Measurements from ENCODE around the gene PLLP. TPM values are rescaled to one million over a fixed set of nuclear protein-coding genes. Genes with fewer than 3 reads are reported as not detected.

PLLP gene
- total RNA-seq, 2 experiments from 2014 or later = 0.22 TPM; not detected in 1

GRCh38 chr16:57316390-57317017 lies 32.0 kb upstream of the PLLP start:
- H3K79me2 ChIP-seq (ENCODE audit: insufficient read depth, low read depth, low read length) = no peaks in the 10 kb centered on the region
- CTCF ChIA-PET (ENCODE audit: unreplicated experiment) = no interaction called here
- H3K4me2 ChIP-seq (ENCODE audit: low read length) = no peak overlapping the region
- H2AFZ ChIP-seq (ENCODE audit: low read length) = no peak overlapping the region
- H4K20me1 ChIP-seq (ENCODE audit: insufficient read depth, low read length) = no peaks in the 10 kb centered on the region
- TF ChIP-seq EZH2phosphoT487 (IDR thresholded peaks at IDR 0.05; ENCODE audit: borderline replicate concordance, low read depth, low read length) = no peak
- TF ChIP-seq, protein P1, sequence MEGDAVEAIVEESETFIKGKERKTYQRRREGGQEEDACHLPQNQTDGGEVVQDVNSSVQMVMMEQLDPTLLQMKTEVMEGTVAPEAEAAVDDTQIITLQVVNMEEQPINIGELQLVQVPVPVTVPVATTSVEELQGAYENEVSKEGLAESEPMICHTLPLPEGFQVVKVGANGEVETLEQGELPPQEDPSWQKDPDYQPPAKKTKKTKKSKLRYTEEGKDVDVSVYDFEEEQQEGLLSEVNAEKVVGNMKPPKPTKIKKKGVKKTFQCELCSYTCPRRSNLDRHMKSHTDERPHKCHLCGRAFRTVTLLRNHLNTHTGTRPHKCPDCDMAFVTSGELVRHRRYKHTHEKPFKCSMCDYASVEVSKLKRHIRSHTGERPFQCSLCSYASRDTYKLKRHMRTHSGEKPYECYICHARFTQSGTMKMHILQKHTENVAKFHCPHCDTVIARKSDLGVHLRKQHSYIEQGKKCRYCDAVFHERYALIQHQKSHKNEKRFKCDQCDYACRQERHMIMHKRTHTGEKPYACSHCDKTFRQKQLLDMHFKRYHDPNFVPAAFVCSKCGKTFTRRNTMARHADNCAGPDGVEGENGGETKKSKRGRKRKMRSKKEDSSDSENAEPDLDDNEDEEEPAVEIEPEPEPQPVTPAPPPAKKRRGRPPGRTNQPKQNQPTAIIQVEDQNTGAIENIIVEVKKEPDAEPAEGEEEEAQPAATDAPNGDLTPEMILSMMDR (conservative IDR thresholded peaks at IDR 0.05; ENCODE audit: low read length) = no peak
- POLR2A ChIA-PET = no interaction called here
- no peak overlapping the region for H3K4me3 ChIP-seq (ENCODE audit: low read depth, low read length, poor library complexity, severe bottlenecking)
- no peaks in the 10 kb centered on the region for H3K9me3 ChIP-seq (ENCODE audit: low read length)
- H3K36me3 ChIP-seq (ENCODE audit: insufficient read depth, low read length) = no peaks in the 10 kb centered on the region
- DNase-seq (ENCODE audit: low spot score) = no peak
- intact Hi-C loops (cut with micrococcal nuclease; ENCODE audit: unreplicated experiment) = no loop called here
- H3K9me2 ChIP-seq (ENCODE audit: insufficient read depth, low read length) = no peaks in the 10 kb centered on the region
- no TSS peak for BruUV-seq (replicated peaks)
- peaks cover 7% of the 10 kb centered on the region for H3K4me1 ChIP-seq (ENCODE audit: insufficient read depth, low read length, poor library complexity, severe bottlenecking)
- no peak overlapping the region for H3K27ac ChIP-seq (ENCODE audit: low read depth, low read length, poor library complexity, severe bottlenecking)

DNA sequence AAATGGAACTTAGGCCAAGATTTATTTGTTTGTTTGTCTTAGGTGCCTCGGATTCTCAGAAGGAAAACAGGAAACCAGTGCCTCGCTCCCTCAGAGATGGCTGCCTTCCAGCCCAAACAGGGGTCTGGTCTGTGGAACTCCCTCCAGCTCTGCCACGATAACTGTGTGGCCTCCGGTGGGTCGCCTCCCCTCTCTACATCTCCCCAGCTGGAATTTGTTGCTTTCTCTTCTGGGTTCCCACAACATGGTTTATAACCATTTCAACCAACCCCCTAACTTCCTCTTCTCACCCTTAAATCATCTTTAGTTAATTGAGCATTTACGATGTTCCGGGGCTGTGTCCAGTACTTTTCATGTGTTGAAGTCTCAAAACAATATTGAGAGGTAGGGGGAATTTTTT lies 30.9 kb upstream of the PLLP start:
- TF ChIP-seq, protein P1 (conservative IDR thresholded peaks at IDR 0.05; ENCODE audit: low read length) = no peak
- no peak for TF ChIP-seq EZH2phosphoT487 (IDR thresholded peaks at IDR 0.05; ENCODE audit: borderline replicate concordance, low read depth, low read length)
- CTCF ChIA-PET (ENCODE audit: unreplicated experiment) = no interaction called here
- intact Hi-C loops (cut with micrococcal nuclease; ENCODE audit: unreplicated experiment) = no loop called here
- H3K4me3 ChIP-seq (ENCODE audit: low read depth, low read length, poor library complexity, severe bottlenecking) = no peak overlapping the region
- no peaks in the 10 kb centered on the region for H3K9me3 ChIP-seq (ENCODE audit: low read length)
- no peak overlapping the region for H2AFZ ChIP-seq (ENCODE audit: low read length)
- POLR2A ChIA-PET = interaction anchor here (0.7 kb wide), 1 partner anchor 24 kb away, joined by 5 read pairs; no protein-coding TSS in a partner anchor
- DNase-seq (ENCODE audit: low spot score) = no peak
- no peaks in the 10 kb centered on the region for H4K20me1 ChIP-seq (ENCODE audit: insufficient read depth, low read length)
- H3K36me3 ChIP-seq (ENCODE audit: insufficient read depth, low read length) = no peaks in the 10 kb centered on the region
- no peaks in the 10 kb centered on the region for H3K79me2 ChIP-seq (ENCODE audit: insufficient read depth, low read depth, low read length)
- H3K9me2 ChIP-seq (ENCODE audit: insufficient read depth, low read length) = no peaks in the 10 kb centered on the region
- H3K4me2 ChIP-seq (ENCODE audit: low read length) = no peak overlapping the region
- no peak overlapping the region for H3K27ac ChIP-seq (ENCODE audit: low read depth, low read length, poor library complexity, severe bottlenecking)
- H3K4me1 ChIP-seq (ENCODE audit: insufficient read depth, low read length, poor library complexity, severe bottlenecking) = peaks cover 7% of the 10 kb centered on the region
- no TSS peak for BruUV-seq (replicated peaks)

DNA sequence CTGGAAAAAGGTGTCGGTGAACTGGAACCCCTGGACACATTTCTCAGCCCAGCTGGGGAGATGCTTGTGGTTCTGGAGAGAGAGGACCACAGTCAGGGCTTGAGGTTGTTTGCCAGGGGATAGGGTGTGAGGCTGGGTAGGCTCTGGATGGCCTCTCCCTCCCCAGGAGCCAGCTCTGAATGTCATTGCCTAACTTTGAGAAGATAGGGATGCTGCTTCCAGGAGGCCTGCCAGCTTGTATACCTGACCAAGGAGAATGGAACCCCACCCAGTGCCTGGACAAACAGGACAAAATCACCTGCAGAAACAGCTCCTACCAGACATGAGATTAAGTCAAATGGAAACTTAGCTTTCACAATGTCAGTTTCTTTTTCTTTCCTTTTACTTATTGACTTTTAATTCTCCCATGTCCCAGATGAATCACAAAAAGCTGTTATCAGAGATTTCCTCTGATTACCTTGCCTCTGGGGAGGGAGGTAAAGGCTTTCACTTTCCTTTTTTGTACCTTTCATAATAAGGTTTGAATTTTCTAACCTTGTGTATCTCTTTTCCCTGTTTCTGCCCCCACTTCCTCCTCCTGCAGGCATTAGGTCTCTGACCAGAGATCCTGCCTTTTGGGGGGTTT lies 29.8 kb upstream of the PLLP start:
- no peaks in the 10 kb centered on the region for H4K20me1 ChIP-seq (ENCODE audit: insufficient read depth, low read length)
- TF ChIP-seq, protein P1 (conservative IDR thresholded peaks at IDR 0.05; ENCODE audit: low read length) = no peak
- TF ChIP-seq EZH2phosphoT487 (IDR thresholded peaks at IDR 0.05; ENCODE audit: borderline replicate concordance, low read depth, low read length) = no peak
- ChIA-PET CTCF (ENCODE audit: unreplicated experiment) (no interaction called here), POLR2A (interaction anchor here (0.6 kb wide), 2 partner anchors 10 to 894 kb away, joined by 3 to 5 read pairs; no protein-coding TSS in a partner anchor)
- no TSS peak for BruUV-seq (replicated peaks)
- intact Hi-C loops (cut with micrococcal nuclease; ENCODE audit: unreplicated experiment) = no loop called here
- H3K9me3 ChIP-seq (ENCODE audit: low read length) = no peaks in the 10 kb centered on the region
- no peak overlapping the region for H2AFZ ChIP-seq (ENCODE audit: low read length)
- no peaks in the 10 kb centered on the region for H3K79me2 ChIP-seq (ENCODE audit: insufficient read depth, low read depth, low read length)
- DNase-seq (ENCODE audit: low spot score) = no peak
- no peaks in the 10 kb centered on the region for H3K36me3 ChIP-seq (ENCODE audit: insufficient read depth, low read length)
- peaks cover 7% of the 10 kb centered on the region for H3K4me1 ChIP-seq (ENCODE audit: insufficient read depth, low read length, poor library complexity, severe bottlenecking)
- H3K9me2 ChIP-seq (ENCODE audit: insufficient read depth, low read length) = no peaks in the 10 kb centered on the region
- no peak overlapping the region for H3K27ac ChIP-seq (ENCODE audit: low read depth, low read length, poor library complexity, severe bottlenecking)
- no peak overlapping the region for H3K4me2 ChIP-seq (ENCODE audit: low read length)
- H3K4me3 ChIP-seq (ENCODE audit: low read depth, low read length, poor library complexity, severe bottlenecking) = no peak overlapping the region

All from OCI-LY7 (cell line).